Frontal cortex (tissue), 4 donors: ENCODE measurements around the gene CDO1. TPM values are rescaled to one million over a fixed set of nuclear protein-coding genes. Genes with fewer than 3 reads are reported as not detected.
"Not testable (repeated sequence)": the region's sequence is repeated elsewhere in the genome, so short reads cannot be mapped to it uniquely, and the experiment has no call there.

Experiments used
- DNase-seq, 2 donors: peaks; one replicate each; pipeline ENCODE4 v3.0.0; 2012; ENCODE audit warnings: low spot score in 2 of 2
- FAIRE-seq: peaks from 2 replicates; lab custom pipeline; 2012; peaks lifted over from hg19 to GRCh38; lab: Jason Lieb, UNC
- total RNA-seq: library from RNA; depleted of rRNA; stranded (reverse); fragments of >200 nt; gene quantifications from one replicate; pipeline ENCODE4 v1.2.3, GENCODE V29; 2014
- donor health status: control.
- donor health status: control.
- donor health status: control.

The CDO1 gene
- total RNA-seq, 1 donor from 2014 or later, result 53.8 TPM

DNA sequence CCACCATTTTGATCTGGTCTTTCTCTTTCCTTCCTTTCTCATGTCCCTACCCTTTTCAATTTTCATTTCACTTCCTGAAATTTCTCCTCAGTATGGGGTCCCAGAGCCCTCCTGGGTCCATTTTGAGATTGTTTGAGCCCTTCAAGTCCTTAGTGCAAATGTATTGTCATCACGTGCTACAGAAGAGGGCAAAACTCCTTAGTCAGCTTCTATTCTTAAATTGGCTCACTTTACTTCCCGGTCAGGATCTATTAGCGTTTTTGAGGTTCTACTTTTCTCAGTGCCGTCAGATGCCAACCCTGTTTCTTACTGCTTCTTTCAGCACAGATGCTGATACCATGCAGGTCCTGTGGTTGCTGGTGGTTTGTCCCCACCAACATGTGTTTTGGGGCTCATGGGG, 19.0 kb upstream of the CDO1 start:
- FAIRE-seq, result no peak
- DNase-seq, result no peak

DNA sequence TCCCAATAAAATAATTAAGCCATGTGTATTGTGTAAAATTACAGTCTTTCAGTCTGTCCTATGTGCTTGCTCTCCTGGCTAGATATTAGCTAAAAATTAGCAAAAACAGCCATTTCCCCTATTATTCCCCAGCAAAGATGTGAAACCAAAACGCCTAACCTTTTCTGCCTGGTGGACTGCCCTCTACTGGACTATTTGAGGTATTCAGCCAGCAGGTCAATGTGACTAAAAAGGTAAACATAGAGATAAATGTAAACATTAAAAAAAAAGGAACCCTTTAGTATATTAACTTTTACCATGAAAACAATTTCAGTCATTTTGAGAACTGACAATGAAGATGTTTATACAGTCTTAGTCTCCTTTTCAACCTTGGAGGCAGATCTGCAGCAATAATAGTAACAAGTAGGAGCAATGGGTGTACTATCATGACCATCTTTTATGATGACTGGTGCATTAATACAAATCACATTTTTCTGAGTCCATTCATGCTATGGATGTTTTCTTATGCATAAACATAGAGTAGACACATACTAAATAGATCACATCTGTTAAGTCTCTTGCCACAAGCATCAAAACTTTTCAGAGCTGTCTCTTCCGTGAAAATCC, 14.8 kb upstream of the CDO1 start:
- peak; percentile 77 for FAIRE-seq
- DNase-seq, result peak in 1 of 2 donors; percentile 25

DNA sequence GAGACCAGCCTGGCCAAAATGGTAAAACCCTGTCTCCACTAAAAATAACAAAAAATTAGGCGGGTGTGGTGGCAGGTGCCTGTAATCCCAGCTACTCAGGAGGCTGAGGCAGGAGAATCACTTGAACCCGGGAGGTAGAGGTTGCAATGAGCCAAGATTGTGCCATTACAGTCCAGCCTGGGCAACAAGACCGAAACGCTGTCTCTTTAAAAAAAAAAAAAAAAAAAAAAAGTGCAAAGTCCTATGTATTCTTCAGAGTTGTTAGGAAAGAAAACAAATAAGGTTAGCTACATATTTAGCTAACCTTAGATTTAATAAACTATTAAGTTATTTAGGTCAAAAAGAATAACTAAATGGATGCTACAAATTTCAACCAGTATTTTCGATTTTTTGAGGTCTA, 13.5 kb upstream of the CDO1 start:
- DNase-seq (no peak), FAIRE-seq (no peak)

DNA sequence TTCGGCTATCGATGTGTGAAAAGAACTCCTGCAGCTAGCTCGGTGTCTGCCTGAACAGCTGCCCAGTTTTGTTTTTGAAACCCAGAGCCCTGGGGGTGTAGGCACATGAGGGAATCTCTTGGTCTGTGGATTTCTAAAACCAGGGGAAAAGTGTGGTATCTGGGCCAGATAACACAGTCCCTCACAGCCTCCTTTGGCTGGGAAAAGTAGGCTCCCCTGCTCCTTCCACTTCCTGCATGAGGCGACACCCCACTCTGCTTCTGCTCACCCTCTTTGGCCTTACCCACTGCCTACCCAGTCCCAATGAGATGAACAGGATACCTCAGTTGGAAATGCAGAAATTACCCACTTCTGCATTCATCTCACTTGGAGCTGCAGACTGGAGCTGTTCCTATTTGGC, 9.5 kb upstream of the CDO1 start:
- no peak for DNase-seq
- no peak for FAIRE-seq

DNA sequence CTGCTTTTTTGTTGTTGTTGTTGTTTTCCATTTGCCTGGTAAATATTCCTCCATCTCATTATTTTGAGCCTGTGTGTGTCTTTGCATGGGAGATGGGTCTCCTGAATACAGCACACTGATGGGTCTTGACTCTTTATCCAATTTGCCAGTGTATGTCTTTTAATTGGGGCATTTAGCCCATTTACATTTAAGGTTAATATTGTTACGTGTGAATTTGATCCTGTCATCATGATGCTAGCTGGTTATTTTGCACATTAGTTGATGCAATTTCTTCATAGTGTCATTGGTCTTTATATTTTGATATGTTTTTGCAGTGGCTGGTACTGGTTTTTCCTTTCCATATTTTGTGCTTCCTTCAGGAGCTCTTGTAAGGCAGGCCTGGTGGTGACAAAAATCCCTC, 8.5 kb upstream of the CDO1 start:
- FAIRE-seq, DNase-seq: not testable (repeated sequence)

DNA sequence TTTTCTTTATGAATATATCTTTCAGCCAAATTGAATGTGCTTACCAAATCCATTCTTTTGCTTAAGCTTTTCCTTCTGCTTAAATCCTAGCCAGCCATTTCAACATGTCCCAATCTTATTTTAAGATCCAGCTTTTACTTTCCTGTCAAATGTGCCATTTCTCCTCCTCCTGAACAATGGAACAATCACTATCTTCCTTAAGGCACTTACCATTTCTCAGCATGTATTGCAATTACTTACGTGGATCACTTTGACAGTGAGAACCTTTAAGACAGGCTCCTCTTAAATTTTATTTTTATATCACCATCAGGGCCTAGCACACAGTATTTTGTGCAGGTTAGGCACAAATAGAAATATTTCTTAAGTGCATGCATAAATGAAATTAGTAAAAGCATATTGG, 4.4 kb upstream of the CDO1 start:
- FAIRE-seq (no peak), DNase-seq (no peak)

DNA sequence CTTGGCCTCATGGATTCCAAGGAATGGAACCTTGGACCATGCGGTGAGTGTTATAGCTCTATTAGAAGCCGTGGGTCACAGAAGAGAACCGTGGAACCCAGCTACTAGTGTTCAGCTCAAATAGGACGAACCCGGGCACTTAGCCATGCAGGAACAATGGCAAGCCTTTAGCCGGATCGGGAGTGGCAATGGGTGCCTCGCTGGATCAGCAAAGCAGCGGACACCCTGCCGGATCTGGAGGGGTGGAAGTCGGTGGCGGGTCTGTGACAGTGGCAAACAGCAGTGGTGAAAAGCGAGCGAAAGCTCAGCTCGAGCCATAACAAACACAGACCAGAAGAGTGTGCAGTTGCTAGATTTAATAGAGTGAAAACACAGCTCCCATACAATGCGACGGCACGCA, 2.4 kb upstream of the CDO1 start:
- FAIRE-seq (no peak), DNase-seq (no peak)

DNA sequence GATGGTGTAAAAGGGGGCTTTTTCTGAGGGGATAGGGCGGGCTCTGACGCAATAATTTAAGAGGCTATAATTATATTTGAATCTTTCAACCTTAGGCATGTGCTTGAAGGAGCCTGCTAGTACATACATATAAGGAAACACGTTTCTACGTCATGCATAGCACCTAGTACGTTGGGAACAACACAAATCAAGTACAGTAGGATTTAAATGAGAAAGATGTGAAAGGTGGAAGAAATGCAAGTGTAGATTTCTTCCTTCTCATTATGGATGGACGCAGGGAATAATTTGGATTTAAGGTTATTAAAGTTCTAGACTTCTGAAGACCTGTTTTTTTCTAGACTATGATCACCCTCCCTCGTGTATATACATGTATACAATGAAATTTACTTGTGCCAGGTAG, 927 bp upstream of the CDO1 start:
- peak in 1 of 2 donors; percentile 22 for DNase-seq
- FAIRE-seq, result no peak

DNA sequence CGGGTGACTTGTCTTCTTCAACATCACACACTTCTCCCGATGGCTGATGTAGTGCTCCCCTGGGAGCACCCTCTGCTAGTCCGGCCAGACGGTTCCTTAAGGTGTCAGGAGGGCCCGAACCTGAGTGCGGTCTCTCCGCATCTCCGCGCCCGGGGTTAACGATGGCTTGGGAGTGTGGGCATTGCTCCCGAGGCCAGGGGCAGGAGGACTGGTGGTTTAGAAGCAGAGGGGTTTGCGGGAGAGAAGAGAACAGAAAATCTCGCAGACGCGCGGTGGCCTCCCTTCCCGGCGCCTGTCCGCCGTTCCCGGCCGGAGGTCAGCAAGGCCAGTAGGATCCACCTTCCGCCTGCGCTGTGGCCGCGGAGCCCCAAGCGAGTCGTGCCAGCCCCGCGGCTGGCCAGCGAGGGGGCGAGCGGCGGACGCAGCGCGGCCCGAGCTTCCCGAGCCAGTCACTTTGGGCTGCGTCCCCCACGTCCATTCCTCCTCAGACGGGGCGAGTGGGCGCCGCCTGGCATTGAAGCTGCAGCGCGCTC, 700 bp downstream of the CDO1 start:
- FAIRE-seq (no peak), DNase-seq (peak in 1 of 2 donors; percentile 30)

DNA sequence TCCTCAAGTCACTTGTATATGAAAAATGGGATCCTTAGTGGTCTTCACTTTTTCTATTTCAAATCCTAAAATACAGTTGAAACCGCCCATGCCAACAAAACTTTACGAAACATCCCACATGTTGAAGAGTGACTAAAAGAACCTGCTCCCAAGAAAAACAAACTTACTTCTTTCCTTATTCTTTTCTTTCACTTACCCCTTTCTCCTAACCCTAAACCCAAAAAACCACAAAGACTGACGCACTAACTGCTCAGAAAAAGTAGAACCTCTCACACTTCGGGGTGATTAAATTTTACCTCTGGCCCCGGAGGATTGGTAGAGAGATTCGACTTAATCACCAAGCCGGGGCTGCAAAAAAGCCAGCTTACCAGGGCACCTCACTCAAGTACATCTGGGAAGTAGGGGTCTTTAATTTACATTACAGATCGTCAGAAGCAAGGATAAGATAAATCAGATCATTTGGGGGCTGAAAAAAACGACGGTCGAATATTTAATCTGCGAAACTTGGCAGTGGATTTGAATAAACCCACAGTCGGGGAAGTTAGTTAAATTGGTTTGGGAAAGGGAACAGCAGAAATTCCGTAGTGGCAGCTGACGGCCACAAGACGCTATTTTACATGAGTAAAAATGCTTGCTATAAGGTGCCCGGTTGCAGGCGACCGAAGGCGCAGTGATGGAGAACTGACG, 1.3 kb downstream of the CDO1 start:
- no peak for DNase-seq
- no peak for FAIRE-seq

DNA sequence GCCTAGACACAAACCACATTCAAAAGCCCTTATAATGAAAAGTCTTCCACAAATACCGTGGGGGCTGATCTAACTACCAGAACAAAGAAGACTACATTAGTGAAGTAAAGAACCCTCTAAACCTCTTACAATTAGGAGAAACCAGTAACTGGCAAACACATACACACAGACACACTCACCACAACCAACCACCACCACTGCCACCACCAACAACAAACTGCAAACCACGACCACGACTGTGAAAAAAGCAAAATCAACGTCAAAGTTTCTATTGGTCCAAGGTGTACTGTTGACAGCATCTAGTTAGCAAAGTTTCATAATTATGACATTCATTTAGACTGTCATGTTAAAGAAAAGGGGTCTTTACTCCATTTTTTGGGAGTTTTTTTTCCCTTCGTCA, 2.7 kb downstream of the CDO1 start:
- no peak for FAIRE-seq
- no peak for DNase-seq

DNA sequence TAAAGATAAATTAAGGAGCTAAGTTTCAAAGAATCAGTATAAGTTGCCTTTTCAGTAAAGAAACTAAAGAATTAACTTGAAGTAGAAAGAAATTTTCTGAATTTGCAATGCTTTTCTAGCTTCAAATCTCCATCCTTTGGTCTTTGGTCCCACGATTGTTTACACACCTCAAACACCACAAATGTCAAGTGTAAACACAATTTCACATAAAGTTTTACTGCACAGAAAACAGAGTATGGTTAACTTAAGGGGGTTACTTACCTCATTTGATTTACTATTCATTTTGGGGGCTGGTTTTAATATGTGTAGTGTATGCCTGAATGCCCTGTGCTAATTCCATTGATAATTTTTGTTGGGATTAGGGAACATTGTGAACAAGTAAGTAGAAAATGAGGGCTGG, 4.1 kb downstream of the CDO1 start:
- DNase-seq, result no peak
- no peak for FAIRE-seq

DNA sequence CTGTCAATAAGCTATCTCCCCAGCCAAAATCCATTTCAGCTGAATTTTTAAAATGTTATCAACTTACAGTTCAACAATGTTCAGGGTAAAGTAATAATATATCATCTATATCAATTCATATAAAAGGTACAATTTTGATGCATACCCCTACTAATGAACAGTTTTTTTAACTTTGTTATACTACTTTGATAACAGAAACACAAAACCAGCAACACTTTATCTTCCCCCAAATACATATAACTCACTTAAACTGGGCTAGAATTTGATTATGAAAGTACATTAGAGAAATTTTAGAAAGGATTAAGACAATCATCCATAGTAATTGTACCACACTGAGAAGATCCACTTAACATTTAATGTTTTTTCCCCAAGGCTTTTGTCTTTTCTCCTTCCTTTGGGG, 5.1 kb downstream of the CDO1 start:
- DNase-seq (no peak), FAIRE-seq (no peak)

DNA sequence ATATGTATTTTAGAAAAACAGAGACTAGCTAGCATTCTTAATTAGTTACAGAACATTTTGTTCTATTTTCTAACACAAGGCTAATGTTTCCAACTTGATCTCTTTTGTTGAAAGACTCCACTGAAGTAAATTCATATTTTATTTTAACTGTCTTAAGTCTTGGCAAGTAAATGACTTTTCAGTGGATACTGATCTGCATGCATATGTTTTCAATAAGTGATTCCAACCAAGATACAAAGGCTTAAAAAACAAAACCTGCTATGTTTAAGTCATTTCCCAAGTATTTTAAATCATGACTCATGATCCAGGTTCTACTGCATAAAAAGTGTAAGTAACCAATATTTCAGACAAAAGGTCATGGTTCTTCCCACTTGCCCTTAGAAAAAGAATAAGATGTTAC, 5.7 kb downstream of the CDO1 start:
- FAIRE-seq, result no peak
- no peak for DNase-seq

DNA sequence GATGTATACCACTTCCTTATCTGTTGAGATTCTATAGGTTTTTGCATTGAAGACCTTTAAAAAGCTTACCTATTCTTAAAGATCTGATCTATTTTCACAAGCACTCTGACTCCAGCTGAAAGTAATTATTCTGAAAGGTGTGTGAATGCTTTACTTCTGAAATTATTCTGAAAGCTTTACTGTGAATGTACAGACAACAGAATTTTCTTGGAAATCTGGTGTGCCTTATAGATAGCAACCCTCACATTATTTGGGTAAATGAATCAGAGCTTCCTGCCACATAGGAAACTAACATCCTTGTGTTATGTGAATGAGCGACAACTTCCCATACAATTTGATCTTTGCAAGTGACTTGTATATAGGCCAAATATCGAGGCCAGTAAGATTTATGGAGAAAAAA, 6.5 kb downstream of the CDO1 start:
- FAIRE-seq, result no peak
- DNase-seq, result no peak

DNA sequence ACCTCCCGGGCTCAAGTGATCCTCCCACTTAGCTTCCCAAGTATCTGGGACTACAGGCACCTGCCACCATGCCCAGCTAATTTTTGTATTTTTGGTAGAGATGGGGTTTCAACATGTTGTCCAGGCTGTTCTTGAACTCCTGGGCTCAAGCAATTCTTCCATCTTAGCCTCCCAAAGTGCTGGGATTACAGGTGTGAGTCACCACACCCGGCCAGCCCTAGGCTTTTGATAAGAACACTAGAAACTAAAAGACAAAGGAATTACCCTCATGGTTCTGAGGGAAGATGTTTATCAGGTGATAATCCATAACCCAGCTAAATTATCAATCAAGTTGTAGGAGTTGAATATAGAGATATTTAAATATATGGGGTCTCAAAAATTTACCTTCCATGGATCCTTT, 8.4 kb downstream of the CDO1 start:
- DNase-seq, FAIRE-seq: not testable (repeated sequence)

DNA sequence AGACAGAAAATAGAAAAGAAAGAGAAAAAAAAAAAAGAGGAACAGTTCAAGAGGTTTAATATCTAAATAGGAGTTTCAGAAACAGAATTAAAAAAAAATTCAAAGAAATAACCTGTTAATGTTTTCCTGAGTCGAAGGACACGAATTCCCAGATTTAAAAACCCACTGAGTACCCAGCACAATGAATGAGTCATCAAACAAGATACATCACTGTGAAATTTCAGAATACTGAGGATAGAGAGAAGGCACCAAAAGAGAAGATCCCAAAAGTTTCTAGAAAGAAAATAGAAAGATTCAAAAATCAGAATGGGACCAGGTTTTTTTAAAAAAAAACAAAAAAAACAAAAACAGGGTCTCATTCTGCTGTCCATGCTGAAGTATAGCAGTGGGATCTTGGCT, 8.8 kb downstream of the CDO1 start:
- no peak for FAIRE-seq
- DNase-seq, result no peak

DNA sequence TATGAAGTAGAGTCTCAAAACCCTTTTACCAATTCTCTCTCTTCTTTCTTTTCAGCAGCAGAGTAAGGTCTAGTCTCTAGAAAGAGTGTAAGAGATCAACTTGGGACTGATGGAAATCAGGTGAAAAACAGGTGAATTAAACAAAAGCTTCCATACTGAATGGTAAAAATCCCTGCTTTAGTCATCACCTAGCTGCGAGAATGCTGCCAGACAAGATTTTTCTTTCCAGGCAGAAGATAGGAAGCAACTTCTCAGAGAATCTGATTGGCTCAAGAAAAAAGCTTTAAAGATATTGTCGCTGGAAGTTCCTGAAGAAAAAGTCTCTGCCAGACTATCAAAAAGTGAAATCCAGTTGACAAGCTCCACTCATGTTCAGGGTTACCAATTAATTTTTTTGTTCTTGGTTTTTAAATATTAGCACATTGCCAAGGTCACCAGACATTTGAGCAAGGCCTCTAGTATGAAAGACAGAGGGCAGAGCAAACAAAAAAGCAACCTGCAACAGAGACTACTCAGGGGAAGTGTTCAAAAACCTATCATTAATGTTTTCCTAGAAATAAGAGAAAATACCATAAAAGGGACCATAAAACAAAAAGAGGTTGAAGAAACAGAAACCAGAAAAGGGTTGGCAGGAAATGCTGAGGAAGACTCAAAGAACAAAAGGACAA, 9.3 kb downstream of the CDO1 start:
- FAIRE-seq (no peak), DNase-seq (no peak)

DNA sequence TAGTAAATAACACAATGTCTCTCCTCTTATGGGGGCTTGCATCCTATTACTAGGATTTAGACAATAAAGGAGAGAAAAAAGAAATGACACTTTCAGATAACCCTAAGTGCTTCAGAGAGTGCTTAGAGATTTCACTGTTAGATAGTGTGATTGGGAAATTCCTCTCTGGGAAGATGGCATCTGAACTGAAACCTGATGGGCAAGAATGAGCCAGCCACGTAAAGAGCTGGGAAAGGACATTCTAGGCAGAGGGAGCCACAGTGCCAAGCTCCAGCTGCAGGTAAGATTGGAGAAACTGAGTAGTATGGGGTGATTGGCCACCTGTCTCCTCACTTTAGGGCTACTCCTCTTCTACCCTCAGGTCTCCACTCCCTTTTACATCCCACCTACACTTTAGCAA, 14.5 kb downstream of the CDO1 start:
- DNase-seq, result no peak
- FAIRE-seq, result no peak

DNA sequence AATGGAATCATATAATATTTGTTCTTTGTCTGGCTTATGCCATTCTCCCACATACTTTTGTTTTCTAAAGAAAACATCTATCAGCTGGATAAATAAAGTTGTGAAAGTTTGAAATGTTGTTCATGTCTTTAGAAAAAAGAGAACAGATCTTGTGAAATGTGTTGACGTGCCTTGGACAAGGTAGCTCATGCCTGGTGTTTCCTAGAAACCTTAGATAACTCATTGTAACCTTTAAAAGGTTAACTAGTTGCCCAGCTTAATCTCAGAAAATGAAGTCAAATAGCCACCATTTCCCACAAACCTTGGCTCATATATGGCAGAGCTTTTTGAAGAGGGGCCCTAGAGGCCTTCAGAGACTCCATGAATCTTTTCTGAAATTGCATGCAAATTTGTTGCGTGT, 15.3 kb downstream of the CDO1 start:
- FAIRE-seq (no peak), DNase-seq (no peak)

DNA sequence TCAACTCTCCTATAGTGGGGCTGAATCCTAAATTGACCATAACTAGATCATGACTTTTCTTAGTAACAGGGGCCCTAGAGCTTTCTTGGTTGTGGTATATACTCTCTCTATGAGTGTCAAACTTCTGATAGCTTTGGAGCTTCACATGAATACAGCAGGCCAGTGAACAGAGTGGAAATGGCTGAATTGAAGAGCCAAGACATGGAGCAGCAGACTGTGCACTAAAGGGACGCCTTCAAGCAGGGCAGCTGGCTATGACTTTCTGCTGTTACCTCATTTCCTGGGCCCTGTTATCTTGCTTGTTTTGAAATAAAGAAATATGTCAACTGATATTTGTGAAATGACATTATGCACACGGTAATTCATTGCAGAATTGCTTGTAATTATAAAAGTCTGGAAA, 16.4 kb downstream of the CDO1 start:
- FAIRE-seq (no peak), DNase-seq (no peak)
